PC-3 (cell line): ENCODE data around the gene FBXO30. TPM values are rescaled to one million over a fixed set of nuclear protein-coding genes. Genes with fewer than 3 reads are reported as not detected.
A peak's percentile ranks its signal among the peaks of the same experiment; 100 is the strongest.

Experiments
- ATAC-seq: fragments of 200-7000 bp; cut with Tn5 transposase; 2 replicates; pipeline ENCODE4 v1.9.1; 2020; ENCODE audit warnings: mild to moderate bottlenecking, moderate library complexity
- BruUV-seq: library from RNA; stranded (reverse); fragments of 400-500 nt; replicated peaks from 2 replicates; lab custom pipeline; 2021; lab: Mats Ljungman, UMichigan
- CTCF ChIA-PET: fragments of 300-600 bp; sonication (Branson Sonifier 250); formaldehyde crosslinking; loops from one replicate; lab custom pipeline; 2022; ENCODE audit warnings: antibody characterized with exemption; lab: Charles Lee
- POLR2A ChIA-PET: fragments of 300-600 bp; sonication (Branson Sonifier 250); formaldehyde crosslinking; loops from one replicate; lab custom pipeline; 2022; ENCODE audit warnings: antibody characterized with exemption; ENCODE audit not compliant: unreplicated experiment; lab: Charles Lee
- DNase-seq: peaks from one replicate; pipeline ENCODE4 v3.0.0-alpha.2; 2015
- H2AFZ ChIP-seq: fragments of 300-600 bp; sonication (generic); 2 replicates; pipeline ENCODE4 v1.6.0; 2016; ENCODE audit warnings: antibody characterized with exemption, low read length
- H3F3A ChIP-seq: fragments of 300-600 bp; sonication (generic); one replicate; pipeline ENCODE4 v1.6.0; 2017; ENCODE audit warnings: antibody characterized with exemption, low read length, control low read depth, mild to moderate bottlenecking; ENCODE audit not compliant: unreplicated experiment
- H3K27ac ChIP-seq: fragments of 300-600 bp; sonication (generic); 2 replicates; pipeline ENCODE4 v1.5.1; 2016; ENCODE audit warnings: mild to moderate bottlenecking, low read length
- H3K27me3 ChIP-seq: fragments of 300-600 bp; sonication (generic); 2 replicates; pipeline ENCODE4 v1.6.1; 2016; ENCODE audit warnings: low read length, mixed read lengths
- H3K36me3 ChIP-seq: fragments of 300-600 bp; sonication (generic); 2 replicates; pipeline ENCODE4 v1.6.1; 2016; ENCODE audit warnings: low read depth, mixed run types, low read length, mixed read lengths
- H3K4me1 ChIP-seq: fragments of 300-600 bp; sonication (generic); 2 replicates; pipeline ENCODE4 v1.5.1; 2016; ENCODE audit warnings: low read length; ENCODE audit not compliant: insufficient read depth
- H3K4me2 ChIP-seq: fragments of 300-600 bp; sonication (generic); 2 replicates; pipeline ENCODE4 v1.6.0; 2016; ENCODE audit warnings: low read length
- H3K4me3 ChIP-seq: fragments of 300-600 bp; sonication (generic); 2 replicates; pipeline ENCODE4 v1.5.1; 2016; ENCODE audit warnings: mild to moderate bottlenecking, low read length, mixed read lengths
- H3K79me2 ChIP-seq: fragments of 300-600 bp; sonication (generic); 2 replicates; pipeline ENCODE4 v1.6.1; 2017; ENCODE audit warnings: low read length, mixed read lengths
- H3K9ac ChIP-seq: fragments of 300-600 bp; sonication (generic); 2 replicates; pipeline ENCODE4 v1.6.0; 2016; ENCODE audit warnings: mild to moderate bottlenecking, low read length
- H3K9me2 ChIP-seq: fragments of 300-600 bp; sonication (generic); replicated peaks from 2 replicates; pipeline ENCODE4 v1.6.1; 2016; ENCODE audit warnings: mixed run types, low read length, mixed read lengths
- H3K9me3 ChIP-seq: fragments of 300-600 bp; sonication (generic); 2 replicates; pipeline ENCODE4 v1.6.1; 2016; ENCODE audit warnings: low read length, mixed read lengths
- H4K20me1 ChIP-seq: fragments of 300-600 bp; sonication (generic); 2 replicates; pipeline ENCODE4 v1.6.1; 2016; ENCODE audit warnings: low read length, mixed read lengths
- CTCF ChIP-seq: fragments of 300-600 bp; sonication (generic); conservative IDR thresholded peaks from 2 replicates; pipeline ENCODE4 v1.5.1; 2017; ENCODE audit warnings: antibody characterized with exemption, low read depth, mild to moderate bottlenecking, low read length
- EZH2 ChIP-seq: fragments of 300-600 bp; sonication (generic); IDR thresholded peaks from one replicate; pipeline ENCODE4 v1.6.1; 2017; ENCODE audit warnings: antibody characterized with exemption, mild to moderate bottlenecking, low read length; ENCODE audit not compliant: unreplicated experiment
- EZH2phosphoT487 ChIP-seq: fragments of 300-600 bp; sonication (generic); IDR thresholded peaks from 2 replicates; pipeline ENCODE4 v1.6.1; 2018; ENCODE audit warnings: mild to moderate bottlenecking, antibody characterized with exemption, low read length, borderline replicate concordance
- intact Hi-C: fragments of 100-400 bp; cut with micrococcal nuclease; formaldehyde crosslinking; loops from 2 replicates; pipeline ENCODE4 v1.9.0; 2023
- total RNA-seq: library from RNA; depleted of rRNA; stranded (reverse); fragments of >200 nt; gene quantifications from 2 replicates; pipeline ENCODE4 v1.2.3, GENCODE V29; 2014

Gene FBXO30
- total RNA-seq, 1 experiment from 2014 or later, result 2.5 TPM

- CTCF ChIA-PET, result no interaction called here
- H3K9ac ChIP-seq, result no peak overlapping the region
- intact Hi-C loops, result no loop called here
Observed at GRCh38 chr6:145763742-145764141, 50.9 kb downstream of the FBXO30 start.

GRCh38 chr6:145761584-145761983 is 53.0 kb downstream of the FBXO30 start:
- Histone ChIP-seq H3K27ac (no peak overlapping the region), H2AFZ (no peak overlapping the region), H3K9me2 (no peaks in the 10 kb centered on the region), H3F3A (no peaks in the 10 kb centered on the region), H3K27me3 (no peaks in the 10 kb centered on the region), H3K4me1 (no peaks in the 10 kb centered on the region), H4K20me1 (no peaks in the 10 kb centered on the region), H3K79me2 (no peaks in the 10 kb centered on the region), H3K4me2 (no peak overlapping the region), H3K36me3 (no peaks in the 10 kb centered on the region), H3K9ac (no peak overlapping the region), H3K9me3 (no peaks in the 10 kb centered on the region), H3K4me3 (no peak overlapping the region)
- ChIA-PET POLR2A (no interaction called here), CTCF (no interaction called here)
- intact Hi-C loops, result no loop called here
- ATAC-seq (no peak), DNase-seq (no peak)
- no TSS peak for BruUV-seq
- TF ChIP-seq EZH2, result no peak
- TF ChIP-seq EZH2phosphoT487, result no peak
- TF ChIP-seq CTCF, result 0 out of 2 replicates have a peak, but pooled peaks have one; percentile 31

More at GRCh38 chr6:145763742-145764141, 50.9 kb downstream of the FBXO30 start:
- Histone ChIP-seq H3K27ac (no peak overlapping the region), H2AFZ (no peak overlapping the region), H3F3A (no peaks in the 10 kb centered on the region), H3K4me2 (no peak overlapping the region), H3K36me3 (no peaks in the 10 kb centered on the region), H3K9me2 (no peaks in the 10 kb centered on the region), H4K20me1 (no peaks in the 10 kb centered on the region), H3K9me3 (no peaks in the 10 kb centered on the region), H3K4me1 (no peaks in the 10 kb centered on the region), H3K4me3 (no peak overlapping the region), H3K27me3 (no peaks in the 10 kb centered on the region), H3K79me2 (no peaks in the 10 kb centered on the region)
- ATAC-seq, result no peak
- DNase-seq, result no peak
- BruUV-seq, result no TSS peak
- POLR2A ChIA-PET, result no interaction called here
- TF ChIP-seq EZH2phosphoT487 (no peak), CTCF (no peak), EZH2 (no peak)

- H3K4me3 ChIP-seq, result no peak overlapping the region; the same call in 1 of the 2 replicates
- DNase-seq, result peak; percentile 23
- no TSS peak for BruUV-seq
- H3K27me3 ChIP-seq, result no peaks in the 10 kb centered on the region
- ChIA-PET CTCF (no interaction called here), POLR2A (no interaction called here)
- no peaks in the 10 kb centered on the region for H3K36me3 ChIP-seq
- H3F3A ChIP-seq, result no peaks in the 10 kb centered on the region
- peak; percentile 45; the same call in 1 of the 2 replicates for ATAC-seq
- peak overlapping the region; percentile 39 for H2AFZ ChIP-seq
- intact Hi-C loops, result no loop called here
- H3K9me2 ChIP-seq, result no peaks in the 10 kb centered on the region
- H3K4me2 ChIP-seq, result peak overlapping the region; percentile 13; the same call in 1 of the 2 replicates
- H3K79me2 ChIP-seq, result no peaks in the 10 kb centered on the region
- no peak for TF ChIP-seq EZH2phosphoT487
- no peak for TF ChIP-seq EZH2
- no peak for TF ChIP-seq CTCF
- no peaks in the 10 kb centered on the region for H3K4me1 ChIP-seq
- no peak overlapping the region for H3K27ac ChIP-seq
- no peaks in the 10 kb centered on the region for H4K20me1 ChIP-seq
- H3K9me3 ChIP-seq, result no peaks in the 10 kb centered on the region
- no peak overlapping the region for H3K9ac ChIP-seq
Observed at GRCh38 chr6:145758113-145758512, 56.5 kb downstream of the FBXO30 start.
